Measurements from ENCODE around the gene NKAP.
A peak's percentile ranks its signal among the peaks of the same experiment; 100 is the strongest.

NKAP gene

DNA sequence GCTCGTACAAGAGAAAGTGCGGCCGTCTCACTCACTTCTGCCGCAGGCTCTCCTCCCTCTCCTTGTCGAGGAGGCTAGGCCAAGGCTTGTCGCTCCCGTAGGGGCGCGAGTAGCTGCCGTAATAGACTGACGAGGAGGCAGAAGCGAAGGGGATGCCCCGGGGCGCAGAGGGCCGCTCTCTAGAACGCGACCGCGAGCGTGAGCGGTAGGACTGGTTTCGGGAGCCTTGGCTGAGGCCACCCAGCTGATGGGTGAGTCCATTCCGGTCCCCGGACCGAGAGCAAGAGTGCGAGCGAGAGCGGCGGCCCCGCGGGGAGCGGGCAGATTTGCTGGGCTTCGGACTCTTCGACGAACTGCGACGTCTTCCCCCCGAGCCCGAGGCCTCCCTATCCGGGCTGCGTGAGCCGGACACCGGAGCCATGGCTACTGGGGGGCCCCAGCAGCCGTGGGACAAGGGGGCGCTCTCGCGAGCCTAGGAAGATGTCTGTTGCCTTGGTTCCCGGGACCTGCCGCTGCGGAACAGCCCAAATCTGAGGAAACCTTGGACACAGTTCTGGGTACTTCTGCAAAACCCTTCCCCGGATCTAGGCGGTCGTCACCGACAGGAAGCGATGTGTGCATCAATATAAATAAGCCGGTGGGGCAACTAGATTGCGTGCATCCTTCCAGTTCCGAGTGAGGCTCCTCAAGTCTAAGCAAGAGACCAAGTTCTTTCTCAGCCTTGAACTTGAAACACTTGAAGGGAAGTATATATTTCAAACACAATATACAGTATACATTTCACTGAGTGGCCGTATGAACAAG, at the start of gene NKAP:
Gene NKAP (minus strand): TSS at position 567 of the 804 bp plus-strand sequence. CDS start 146 bp downstream, at position 421.
- Histone ChIP-seq H3K27me3 (no peaks in the 10 kb centered on the region), H3K9me3 (no peaks in the 10 kb centered on the region), H3K27ac (peak within 1 kb of the TSS; percentile 83 to 95), H3K4me3 (peak within 1 kb of the TSS; percentile 79 to 84), H3K4me1 (peaks cover 0 to 13% (median 5%) of the 10 kb centered on the region in 4 donors), H3K36me3 (no peaks in the 10 kb centered on the region)
- TF ChIP-seq, protein P1, sequence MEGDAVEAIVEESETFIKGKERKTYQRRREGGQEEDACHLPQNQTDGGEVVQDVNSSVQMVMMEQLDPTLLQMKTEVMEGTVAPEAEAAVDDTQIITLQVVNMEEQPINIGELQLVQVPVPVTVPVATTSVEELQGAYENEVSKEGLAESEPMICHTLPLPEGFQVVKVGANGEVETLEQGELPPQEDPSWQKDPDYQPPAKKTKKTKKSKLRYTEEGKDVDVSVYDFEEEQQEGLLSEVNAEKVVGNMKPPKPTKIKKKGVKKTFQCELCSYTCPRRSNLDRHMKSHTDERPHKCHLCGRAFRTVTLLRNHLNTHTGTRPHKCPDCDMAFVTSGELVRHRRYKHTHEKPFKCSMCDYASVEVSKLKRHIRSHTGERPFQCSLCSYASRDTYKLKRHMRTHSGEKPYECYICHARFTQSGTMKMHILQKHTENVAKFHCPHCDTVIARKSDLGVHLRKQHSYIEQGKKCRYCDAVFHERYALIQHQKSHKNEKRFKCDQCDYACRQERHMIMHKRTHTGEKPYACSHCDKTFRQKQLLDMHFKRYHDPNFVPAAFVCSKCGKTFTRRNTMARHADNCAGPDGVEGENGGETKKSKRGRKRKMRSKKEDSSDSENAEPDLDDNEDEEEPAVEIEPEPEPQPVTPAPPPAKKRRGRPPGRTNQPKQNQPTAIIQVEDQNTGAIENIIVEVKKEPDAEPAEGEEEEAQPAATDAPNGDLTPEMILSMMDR (IDR thresholded peaks at IDR 0.05), result no peak
- intact Hi-C loops (cut with DNase I; ENCODE audit: low total_unique reads), result no loop called here
- DNase-seq, result peak; percentile 79 to 89

DNA sequence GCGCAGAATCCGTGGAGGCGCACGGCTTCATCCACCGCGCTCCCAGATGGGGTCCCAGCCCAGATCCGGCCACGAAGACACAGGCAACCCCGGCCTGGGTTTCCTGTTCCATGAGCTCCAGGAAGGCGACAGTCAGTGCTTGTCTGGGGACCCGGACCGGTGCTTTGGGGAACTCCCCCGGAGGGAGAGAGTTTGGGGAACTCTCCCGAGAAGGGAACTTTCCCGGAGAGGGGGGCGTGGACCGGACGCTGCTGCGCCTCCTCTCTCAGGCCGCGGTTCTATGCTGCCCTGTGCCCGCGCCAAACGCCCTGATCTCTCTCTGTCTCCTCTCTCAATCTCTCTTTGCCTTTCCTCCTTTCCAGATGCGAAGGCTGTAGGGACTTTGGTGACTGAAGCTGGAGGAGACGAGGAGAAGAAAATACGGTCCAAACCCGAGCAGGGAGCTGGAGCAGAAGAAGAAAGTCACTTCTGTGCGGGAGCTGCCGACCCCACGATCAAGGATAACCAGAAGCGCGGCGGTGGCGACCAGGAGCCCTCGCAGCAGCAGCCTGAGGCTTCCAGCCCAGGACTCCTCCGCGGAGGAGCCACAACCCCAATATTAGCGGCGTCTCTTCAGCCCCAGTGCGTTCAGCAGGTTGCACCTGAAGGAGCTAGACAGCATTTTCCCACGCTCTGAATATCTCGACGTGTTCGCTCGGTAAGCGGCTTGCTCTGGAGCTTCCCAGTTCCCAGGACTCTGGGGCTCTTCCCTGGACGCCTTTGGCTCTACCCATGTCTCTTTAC, 47.6 kb upstream of the NKAP start:
- DNase-seq, result no peak
- Histone ChIP-seq H3K36me3 (no peaks in the 10 kb centered on the region), H3K4me1 (peaks cover 0 to 20% (median 2%) of the 10 kb centered on the region in 4 donors), H3K27me3 (peaks cover 0 to 43% of the 10 kb centered on the region in 2 donors), H3K4me3 (peak overlapping the region; percentile 3 to 31), H3K27ac (no peak overlapping the region), H3K9me3 (no peaks in the 10 kb centered on the region)
- TF ChIP-seq, protein P1 (IDR thresholded peaks at IDR 0.05), result no peak
- intact Hi-C loops (cut with DNase I; ENCODE audit: low total_unique reads), result no loop called here

DNA sequence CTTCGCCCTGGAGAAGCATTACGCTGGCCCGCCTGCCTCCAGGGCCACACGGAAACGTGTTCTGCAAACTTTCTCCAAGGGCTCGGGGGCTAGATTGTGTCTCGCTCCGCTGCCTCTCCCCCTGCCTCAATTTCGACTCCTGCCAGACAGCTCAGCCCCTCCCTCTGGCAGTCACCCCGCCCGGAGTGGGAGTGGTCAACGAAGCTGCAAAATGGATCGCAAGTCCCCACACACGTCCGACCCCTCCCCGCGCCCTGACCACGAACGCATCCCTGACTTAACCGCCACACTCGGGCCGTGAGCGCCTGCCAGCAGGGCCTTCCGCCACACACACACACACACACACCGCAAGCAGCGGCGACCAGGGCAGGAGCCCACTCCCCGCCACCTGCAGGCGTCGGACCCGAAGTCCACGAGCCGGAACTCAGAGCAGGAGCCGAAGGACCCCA, 47.0 kb upstream of the NKAP start:
- DNase-seq, result no peak
- Histone ChIP-seq H3K36me3 (no peaks in the 10 kb centered on the region), H3K27ac (no peak overlapping the region), H3K4me3 (peak overlapping the region; percentile 3 to 31), H3K4me1 (peaks cover 0 to 20% (median 2%) of the 10 kb centered on the region in 4 donors), H3K9me3 (no peaks in the 10 kb centered on the region), H3K27me3 (peaks cover 0 to 37% of the 10 kb centered on the region in 2 donors)
- TF ChIP-seq, protein P1 (IDR thresholded peaks at IDR 0.05), result no peak
- intact Hi-C loops (cut with DNase I; ENCODE audit: low total_unique reads), result no loop called here

DNA sequence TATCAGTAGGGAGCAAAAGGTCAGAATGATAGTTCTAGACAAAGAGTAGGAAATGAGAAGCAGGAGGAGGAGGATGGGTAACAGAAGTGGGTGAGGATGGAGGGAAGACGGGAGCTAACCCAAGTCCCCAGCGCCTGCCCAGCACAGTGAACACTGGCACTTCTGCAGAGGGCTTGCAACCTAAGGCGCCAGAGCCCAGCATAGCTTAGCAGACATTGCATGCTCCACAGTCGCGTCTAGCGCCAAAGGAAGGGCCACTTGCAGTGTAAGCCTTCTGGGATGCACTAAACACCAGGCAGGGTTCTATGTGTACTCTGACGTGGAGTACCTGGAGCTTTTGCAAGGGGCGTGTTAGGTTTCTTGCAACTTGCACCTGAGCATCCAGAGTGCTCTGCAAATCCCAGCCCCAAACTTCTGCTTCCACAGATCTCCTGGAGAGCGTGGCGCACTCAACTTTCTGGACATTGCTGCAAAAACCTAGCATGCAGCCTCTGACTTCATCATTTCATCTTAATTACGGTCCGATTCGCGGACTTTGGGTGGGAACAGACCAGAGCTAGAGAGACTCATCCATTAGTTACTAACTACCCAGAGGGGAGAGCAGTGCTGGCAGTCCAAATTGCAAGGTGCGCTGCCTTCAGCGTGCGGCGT, 46.5 kb upstream of the NKAP start:
- intact Hi-C loops (cut with DNase I; ENCODE audit: low total_unique reads), result no loop called here
- no peaks in the 10 kb centered on the region for H3K36me3 ChIP-seq
- H3K4me1 ChIP-seq, result peaks cover 0 to 20% (median 2%) of the 10 kb centered on the region in 4 donors
- H3K27ac ChIP-seq, result no peak overlapping the region
- no peaks in the 10 kb centered on the region for H3K9me3 ChIP-seq
- H3K4me3 ChIP-seq, result no peak overlapping the region
- no peak for DNase-seq
- TF ChIP-seq, protein P1 (IDR thresholded peaks at IDR 0.05), result no peak
- H3K27me3 ChIP-seq, result peaks cover 0 to 31% of the 10 kb centered on the region in 2 donors

DNA sequence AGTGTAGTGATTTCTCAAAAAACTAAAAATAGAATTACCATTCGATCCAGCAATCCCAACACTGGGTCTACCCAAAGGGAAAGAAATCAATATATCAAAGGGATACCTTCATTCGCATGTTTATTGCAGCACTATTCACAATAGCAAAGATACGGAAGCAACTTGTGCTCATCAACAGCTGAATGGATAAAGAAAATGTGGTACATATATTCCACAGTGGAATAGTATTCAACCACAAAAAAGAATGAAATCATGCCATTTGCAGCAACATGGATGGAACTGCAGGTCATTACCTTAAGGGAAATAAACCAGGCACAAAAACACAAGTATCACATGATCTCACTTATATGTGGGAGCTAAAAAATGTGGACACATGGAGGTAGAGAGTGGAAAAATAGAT, 42.7 kb upstream of the NKAP start:
- no peak overlapping the region for H3K27ac ChIP-seq
- H3K4me1 ChIP-seq, result peaks cover 0 to 13% (median 2%) of the 10 kb centered on the region in 4 donors
- peaks cover 0 to 8% of the 10 kb centered on the region in 2 donors for H3K27me3 ChIP-seq
- intact Hi-C loops (cut with DNase I; ENCODE audit: low total_unique reads), result no loop called here
- no peak overlapping the region for H3K4me3 ChIP-seq
- H3K9me3 ChIP-seq, result no peaks in the 10 kb centered on the region
- no peaks in the 10 kb centered on the region for H3K36me3 ChIP-seq
- TF ChIP-seq, protein P1 (IDR thresholded peaks at IDR 0.05), result no peak
- DNase-seq, result no peak

Data from tibial artery (tissue), 4 donors.